K562 (cell line): ENCODE data around the gene NRIP2. TPM values are rescaled to one million over a fixed set of nuclear protein-coding genes. Genes with fewer than 3 reads are reported as not detected.

Experiments
- ATAC-seq: fragments of 200-7000 bp; cut with Tn5 transposase; 3 replicates; pipeline ENCODE4 v1.9.1; 2020; ENCODE audit warnings: moderate library complexity
- BruUV-seq: library from RNA; stranded (reverse); fragments of 400-500 nt; replicated peaks from 2 replicates; lab custom pipeline; 2021; lab: Mats Ljungman, UMichigan
- CTCF ChIA-PET: fragments of 300-600 bp; formaldehyde crosslinking; extraction: SDS; loops from one replicate; lab custom pipeline; 2021; ENCODE audit warnings: low intra/inter-chr PET ratio; lab: Yijun Ruan, JAX
- POLR2A ChIA-PET: fragments of 300-600, 350-650 bp; sonication (Branson Sonifier 250); formaldehyde crosslinking; extraction: SDS; loops from one replicate; lab custom pipeline; 2021; ENCODE audit warnings: antibody characterized with exemption, inconsistent platforms; lab: Yijun Ruan, JAX
- DNase-seq, 4 experiments: peaks; one replicate each; pipeline versions ENCODE4 v3.0.0 to v3.0.0-alpha.2; 2011 to 2018; ENCODE audit warnings: low spot score in 3 of 4, mixed read lengths in 3 of 4; ENCODE audit errors: extremely low read depth in 1 of 4
- FAIRE-seq: peaks from 2 replicates; lab custom pipeline; 2011; peaks lifted over from hg19 to GRCh38; lab: Jason Lieb, UNC
- H2AFZ ChIP-seq: 2 replicates; pipeline ENCODE4 v1.6.0; 2011; ENCODE audit warnings: low read depth, low read length, control low read depth, inconsistent platforms
- H3K27ac ChIP-seq: fragments of 200-600 bp; 3 replicates; pipeline ENCODE4 v1.8.0; 2011; ENCODE audit warnings: low read depth, mild to moderate bottlenecking, control low read depth, inconsistent platforms, low read length, moderate library complexity, mixed read lengths; ENCODE audit errors: extremely low read depth
- H3K27me3 ChIP-seq, 2 experiments: fragments of 300-600 bp in 1 of 2; 2 replicates in 1 of 2; 3 replicates in 1 of 2; pipeline versions ENCODE4 v1.6.0 to v1.8.0; 2011; ENCODE audit warnings: inconsistent platforms in 2 of 2, low read length in 2 of 2, mild to moderate bottlenecking in 1 of 2, mixed read lengths in 1 of 2, moderate library complexity in 1 of 2; ENCODE audit not compliant: control insufficient read depth in 2 of 2, insufficient read depth in 2 of 2
- H3K36me3 ChIP-seq: fragments of 300-600 bp; 3 replicates; pipeline ENCODE4 v1.8.0; 2011; ENCODE audit warnings: mild to moderate bottlenecking, low read length, inconsistent platforms; ENCODE audit not compliant: control insufficient read depth, insufficient read depth
- H3K4me1 ChIP-seq, 2 experiments: fragments of 200-600 bp in 1 of 2; replicated peaks in 1 of 2; 2 replicates in 1 of 2; 3 replicates in 1 of 2; pipeline versions ENCODE4 v1.5.1 to v1.8.0; 2011; ENCODE audit warnings: inconsistent platforms in 2 of 2, low read length in 2 of 2, mild to moderate bottlenecking in 1 of 2, mixed read lengths in 1 of 2, moderate library complexity in 1 of 2; ENCODE audit not compliant: control insufficient read depth in 2 of 2, insufficient read depth in 2 of 2
- H3K4me2 ChIP-seq: 2 replicates; pipeline ENCODE4 v1.6.1; 2011; ENCODE audit warnings: low read length, control low read depth, inconsistent platforms, mixed read lengths; ENCODE audit not compliant: insufficient read depth
- H3K4me3 ChIP-seq: fragments of 200-600 bp; sonication (generic), shearing (Covaris generic); 2 replicates; pipeline ENCODE4 v1.5.1; 2016; ENCODE audit warnings: control low read depth, inconsistent platforms
- H3K79me2 ChIP-seq: fragments of 200-600 bp; 3 replicates; pipeline ENCODE4 v1.8.0; 2011; ENCODE audit warnings: low read length, inconsistent platforms; ENCODE audit not compliant: control insufficient read depth, insufficient read depth
- H3K9ac ChIP-seq, 2 experiments: 2 replicates each; pipeline versions ENCODE4 v1.6.0 to v1.6.1; 2011; ENCODE audit warnings: low read depth in 2 of 2, low read length in 2 of 2, control low read depth in 1 of 2, inconsistent platforms in 1 of 2, mild to moderate bottlenecking in 1 of 2, mixed read lengths in 1 of 2; ENCODE audit not compliant: insufficient read depth in 1 of 2
- H3K9me1 ChIP-seq: one replicate; pipeline ENCODE4 v1.6.0; 2011; ENCODE audit warnings: inconsistent platforms, mild to moderate bottlenecking, low read length, moderate library complexity; ENCODE audit not compliant: control insufficient read depth, insufficient read depth
- H3K9me3 ChIP-seq: replicated peaks from 2 replicates; pipeline ENCODE4 v1.5.1; 2011; ENCODE audit warnings: low read depth, low read length, inconsistent platforms; ENCODE audit not compliant: control insufficient read depth, insufficient read depth
- H4K20me1 ChIP-seq: replicated peaks from 2 replicates; pipeline ENCODE4 v1.6.1; 2011; ENCODE audit warnings: low read length, inconsistent platforms, mixed read lengths; ENCODE audit not compliant: control insufficient read depth, insufficient read depth
- IRF2 ChIP-seq: sonication (generic); formaldehyde crosslinking; IDR thresholded peaks from 2 replicates; pipeline ENCODE4 v1.8.1; 2022; ENCODE audit warnings: mild to moderate bottlenecking, missing genetic modification reagents
- KLF10 ChIP-seq: fragments of 250-450 bp; sonication (Bioruptor Pico); IDR thresholded peaks from 2 replicates; pipeline ENCODE4 v1.6.1; 2021; ENCODE audit warnings: matching md5 sums
- L3MBTL2 ChIP-seq: fragments of 450-650 bp; IDR thresholded peaks from 2 replicates; pipeline ENCODE4 v1.6.1; 2016; ENCODE audit warnings: mild to moderate bottlenecking, moderate library complexity
- PTTG1 ChIP-seq: fragments of 450-650 bp; IDR thresholded peaks from 2 replicates; pipeline ENCODE4 v1.6.1; 2016; ENCODE audit warnings: low read depth, mild to moderate bottlenecking, missing genetic modification characterization, missing compliant biosample characterization
- TCF7L2 ChIP-seq: fragments of 150-350 bp; IDR thresholded peaks from 2 replicates; pipeline ENCODE4 v1.6.1; 2016; ENCODE audit warnings: low read depth, mild to moderate bottlenecking, low read length, moderate library complexity
- ZBTB1 ChIP-seq: sonication (generic); formaldehyde crosslinking; IDR thresholded peaks from 2 replicates; pipeline ENCODE4 v1.8.1; 2023; ENCODE audit warnings: missing genetic modification reagents, low read depth, mild to moderate bottlenecking, borderline replicate concordance
- ZNF764 ChIP-seq: fragments of 250-450 bp; sonication (Bioruptor Pico); IDR thresholded peaks from 2 replicates; pipeline ENCODE4 v1.4.0; 2020; ENCODE audit warnings: low read depth, mild to moderate bottlenecking, moderate library complexity
- WGBS: fragments of 100-300 bp; shearing (Covaris generic); methylation state at CpG from one replicate; pipeline ENCODE4 v1.1.6; 2016; ENCODE audit warnings: low coverage, mixed read lengths; ENCODE audit not compliant: insufficient coverage; ENCODE audit errors: missing lambda C conversion rate; 5-methylcytosine and 5-hydroxymethylcytosine counted together
- in situ Hi-C: fragments of 300-500 bp; cut with MboI; formaldehyde crosslinking; loops from 4 replicates; pipeline ENCODE4 v1.15.0; 2018; ENCODE audit warnings: inconsistent platforms, mixed read lengths
- intact Hi-C: fragments of 100-400 bp; cut with micrococcal nuclease; formaldehyde crosslinking; loops from 2 replicates; pipeline ENCODE4 v1.14.2; 2022
- polyA plus RNA-seq, 8 experiments: library from polyadenylated mRNA; depleted of rRNA in 4 of 8; stranded (reverse) in 5 of 8; unstranded in 3 of 8; fragments of >200 nt; fragmentation: Nextera tagmentation in 2 of 8; fragmentation: Illumina TruSeq in 1 of 8; extraction: Ambion mirVana in 2 of 8; extraction: Trizol in 1 of 8; gene quantifications; 2 replicates each; pipeline versions ENCODE4 v1.2.1 to v1.2.3, GENCODE V29; 2011 to 2014; ENCODE audit warnings: inconsistent platforms in 1 of 8, missing spikeins in 1 of 8
- total RNA-seq, 7 experiments: library from RNA; depleted of rRNA in 6 of 7; stranded (reverse); fragments of >200 nt in 6 of 7; fragmentation: Illumina TruSeq in 2 of 7; extraction: Trizol in 2 of 7; gene quantifications; 2 replicates each; pipeline versions ENCODE4 v1.2.1 to v1.2.3, GENCODE V29; 2011 to 2021; ENCODE audit warnings: low replicate concordance in 1 of 7
- TF ChIP-seq, protein P1 (sequence below): sonication (generic); formaldehyde crosslinking; IDR thresholded peaks from 2 replicates; pipeline ENCODE4 v1.8.0; 2022; ENCODE audit warnings: missing genetic modification reagents, mild to moderate bottlenecking, borderline replicate concordance

NRIP2 gene
- total and polyA plus RNA-seq, 9 of the 15 experiments (the other 6 are each of a cell fraction or from before 2014, with no cell fraction given): 0.07 to 0.10 TPM; not detected in 7

DNA sequence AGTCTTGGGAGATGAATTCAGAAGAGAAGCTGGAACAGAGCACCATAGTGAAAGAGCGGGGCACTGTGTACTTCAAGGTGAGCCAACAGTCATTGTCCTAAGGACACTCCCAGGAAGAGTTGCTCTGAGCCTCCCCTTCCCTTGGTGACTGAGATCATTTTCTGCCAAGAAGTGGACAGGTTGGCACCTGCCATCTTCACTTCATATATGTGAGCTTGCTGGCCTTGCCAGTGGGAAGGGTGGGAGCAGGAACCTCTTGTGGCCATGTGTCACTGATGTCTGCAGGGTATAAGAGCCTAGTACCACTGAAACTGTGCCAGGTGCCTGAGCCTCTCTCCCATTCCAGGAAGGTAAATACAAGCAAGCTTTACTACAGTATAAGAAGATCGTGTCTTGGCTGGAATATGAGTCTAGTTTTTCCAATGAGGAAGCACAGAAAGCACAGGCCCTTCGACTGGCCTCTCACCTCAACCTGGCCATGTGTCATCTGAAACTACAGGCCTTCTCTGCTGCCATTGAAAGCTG is 34.7 kb downstream of the NRIP2 start:
- peaks cover 5 to 16% of the 10 kb centered on the region in 2 experiments; a peak in 4 of 5 replicates for H3K4me1 ChIP-seq
- 90% methylated on average over 3 of the region's 3 CpGs for WGBS
- H4K20me1 ChIP-seq: peaks cover 20% of the 10 kb centered on the region; the same call in 1 of the 2 replicates
- H3K27me3 ChIP-seq: no peaks in the 10 kb centered on the region
- no peak overlapping the region for H3K9ac ChIP-seq
- no peak for DNase-seq
- H3K4me3 ChIP-seq: no peak overlapping the region
- no peak for ATAC-seq
- H3K36me3 ChIP-seq: peaks cover 91% of the 10 kb centered on the region
- no peak overlapping the region for H2AFZ ChIP-seq
- TF ChIP-seq TCF7L2: no peak
- no peak for TF ChIP-seq ZBTB1 (CRISPR knock-in tag)
- no peak for TF ChIP-seq PTTG1 (tag)
- no peak for TF ChIP-seq KLF10 (CRISPR knock-in tag)
- no peak for TF ChIP-seq L3MBTL2
- no peak for TF ChIP-seq ZNF764 (CRISPR knock-in tag)
- TF ChIP-seq, protein P1, sequence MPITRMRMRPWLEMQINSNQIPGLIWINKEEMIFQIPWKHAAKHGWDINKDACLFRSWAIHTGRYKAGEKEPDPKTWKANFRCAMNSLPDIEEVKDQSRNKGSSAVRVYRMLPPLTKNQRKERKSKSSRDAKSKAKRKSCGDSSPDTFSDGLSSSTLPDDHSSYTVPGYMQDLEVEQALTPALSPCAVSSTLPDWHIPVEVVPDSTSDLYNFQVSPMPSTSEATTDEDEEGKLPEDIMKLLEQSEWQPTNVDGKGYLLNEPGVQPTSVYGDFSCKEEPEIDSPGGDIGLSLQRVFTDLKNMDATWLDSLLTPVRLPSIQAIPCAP: no peak
- TF ChIP-seq IRF2: no peak
- in situ Hi-C loops: no loop called here
- BruUV-seq: no TSS peak
- H3K9me1 ChIP-seq: no peaks in the 10 kb centered on the region
- H3K9me3 ChIP-seq: no peaks in the 10 kb centered on the region
- H3K79me2 ChIP-seq: peaks cover 37% of the 10 kb centered on the region
- FAIRE-seq: no peak
- CTCF ChIA-PET: no interaction called here
- intact Hi-C loops: no loop called here
- no peak overlapping the region for H3K4me2 ChIP-seq
- POLR2A ChIA-PET: interaction anchor here (0.6 to 1.5 kb wide), 2 partner anchors 39 to 253 kb away, joined by 3 read pairs; no protein-coding TSS in a partner anchor
- H3K27ac ChIP-seq: no peak overlapping the region
